ENCODE data around the gene PLA2G12A.

GRCh38 chr4:109672169-109672930, 57.5 kb downstream of the PLA2G12A start:
- TF ChIP-seq, protein P1, sequence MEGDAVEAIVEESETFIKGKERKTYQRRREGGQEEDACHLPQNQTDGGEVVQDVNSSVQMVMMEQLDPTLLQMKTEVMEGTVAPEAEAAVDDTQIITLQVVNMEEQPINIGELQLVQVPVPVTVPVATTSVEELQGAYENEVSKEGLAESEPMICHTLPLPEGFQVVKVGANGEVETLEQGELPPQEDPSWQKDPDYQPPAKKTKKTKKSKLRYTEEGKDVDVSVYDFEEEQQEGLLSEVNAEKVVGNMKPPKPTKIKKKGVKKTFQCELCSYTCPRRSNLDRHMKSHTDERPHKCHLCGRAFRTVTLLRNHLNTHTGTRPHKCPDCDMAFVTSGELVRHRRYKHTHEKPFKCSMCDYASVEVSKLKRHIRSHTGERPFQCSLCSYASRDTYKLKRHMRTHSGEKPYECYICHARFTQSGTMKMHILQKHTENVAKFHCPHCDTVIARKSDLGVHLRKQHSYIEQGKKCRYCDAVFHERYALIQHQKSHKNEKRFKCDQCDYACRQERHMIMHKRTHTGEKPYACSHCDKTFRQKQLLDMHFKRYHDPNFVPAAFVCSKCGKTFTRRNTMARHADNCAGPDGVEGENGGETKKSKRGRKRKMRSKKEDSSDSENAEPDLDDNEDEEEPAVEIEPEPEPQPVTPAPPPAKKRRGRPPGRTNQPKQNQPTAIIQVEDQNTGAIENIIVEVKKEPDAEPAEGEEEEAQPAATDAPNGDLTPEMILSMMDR (IDR thresholded peaks at IDR 0.05) = no peak
- TF ChIP-seq POLR2A (IDR thresholded peaks at IDR 0.05) = no peak
- no peak for TF ChIP-seq POLR2AphosphoS5 (IDR thresholded peaks at IDR 0.05)
- TF ChIP-seq EP300 (IDR thresholded peaks at IDR 0.05) = no peak

All from upper lobe of left lung (tissue), 4 donors.